ENCODE measurements around the gene HTT. TPM values are rescaled to one million over a fixed set of nuclear protein-coding genes. Genes with fewer than 3 reads are reported as not detected.

The HTT gene
- total RNA-seq, 2 experiments from 2014 or later: 54.2 to 56.5 TPM

DNA sequence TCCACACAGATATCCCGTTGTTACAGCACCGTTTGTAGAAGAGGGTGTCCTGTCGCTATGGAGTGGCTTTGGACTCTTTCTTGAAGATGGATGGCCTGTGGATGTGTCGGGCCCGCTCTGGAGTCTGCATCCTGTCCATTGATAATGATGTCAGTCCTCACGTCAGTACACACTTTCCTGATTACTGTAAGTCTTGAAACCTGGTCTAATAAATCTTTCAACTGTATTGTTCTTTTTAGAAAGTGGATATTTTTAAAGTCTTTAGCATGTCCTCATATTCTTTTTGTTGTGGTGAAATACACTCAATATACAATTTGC is 189.4 kb downstream of the HTT start:
- Mint-ChIP-seq H3K27me3 (no peaks in the 10 kb centered on the region), H3K27ac (no peak overlapping the region), H3K4me3 (no peak overlapping the region), H3K9me3 (no peaks in the 10 kb centered on the region), H3K36me3 (ENCODE audit: low read depth) (no peaks in the 10 kb centered on the region), H3K4me1 (ENCODE audit: low read depth) (no peaks in the 10 kb centered on the region)
- TF ChIP-seq, protein P1, sequence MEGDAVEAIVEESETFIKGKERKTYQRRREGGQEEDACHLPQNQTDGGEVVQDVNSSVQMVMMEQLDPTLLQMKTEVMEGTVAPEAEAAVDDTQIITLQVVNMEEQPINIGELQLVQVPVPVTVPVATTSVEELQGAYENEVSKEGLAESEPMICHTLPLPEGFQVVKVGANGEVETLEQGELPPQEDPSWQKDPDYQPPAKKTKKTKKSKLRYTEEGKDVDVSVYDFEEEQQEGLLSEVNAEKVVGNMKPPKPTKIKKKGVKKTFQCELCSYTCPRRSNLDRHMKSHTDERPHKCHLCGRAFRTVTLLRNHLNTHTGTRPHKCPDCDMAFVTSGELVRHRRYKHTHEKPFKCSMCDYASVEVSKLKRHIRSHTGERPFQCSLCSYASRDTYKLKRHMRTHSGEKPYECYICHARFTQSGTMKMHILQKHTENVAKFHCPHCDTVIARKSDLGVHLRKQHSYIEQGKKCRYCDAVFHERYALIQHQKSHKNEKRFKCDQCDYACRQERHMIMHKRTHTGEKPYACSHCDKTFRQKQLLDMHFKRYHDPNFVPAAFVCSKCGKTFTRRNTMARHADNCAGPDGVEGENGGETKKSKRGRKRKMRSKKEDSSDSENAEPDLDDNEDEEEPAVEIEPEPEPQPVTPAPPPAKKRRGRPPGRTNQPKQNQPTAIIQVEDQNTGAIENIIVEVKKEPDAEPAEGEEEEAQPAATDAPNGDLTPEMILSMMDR (IDR thresholded peaks at IDR 0.05): no peak
- POLR2A ChIA-PET: no interaction called here
- CTCF ChIA-PET: no interaction called here
- no peak for DNase-seq
- ATAC-seq: no peak
- intact Hi-C loops (cut with micrococcal nuclease): no loop called here

DNA sequence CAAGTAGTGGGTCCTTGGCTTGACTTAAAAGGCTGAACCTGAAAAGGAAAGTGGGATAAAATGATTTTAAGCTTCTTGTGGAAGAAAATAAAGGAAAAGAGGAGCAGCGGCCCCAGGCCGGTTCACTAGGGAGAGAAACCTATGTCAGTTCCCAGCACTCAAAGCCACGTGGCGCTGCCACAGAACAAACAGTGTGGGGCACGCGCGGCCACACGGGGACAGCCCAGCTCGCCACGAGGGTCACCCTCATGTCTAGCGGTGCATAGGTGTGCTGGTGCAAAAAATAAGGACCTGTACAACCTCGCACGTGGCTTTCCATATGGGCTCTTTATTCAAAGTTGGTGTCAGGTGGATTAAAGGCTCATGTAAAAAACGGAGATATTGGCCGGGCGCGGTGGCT is 191.6 kb downstream of the HTT start:
- H3K9me3 Mint-ChIP-seq: no peaks in the 10 kb centered on the region
- DNase-seq (no peak), ATAC-seq (no peak)
- H3K4me1 Mint-ChIP-seq (ENCODE audit: low read depth): no peaks in the 10 kb centered on the region
- CTCF ChIA-PET: no interaction called here
- TF ChIP-seq, protein P1 (IDR thresholded peaks at IDR 0.05): no peak
- H3K4me3 Mint-ChIP-seq: no peak overlapping the region
- H3K27me3 Mint-ChIP-seq: no peaks in the 10 kb centered on the region
- no peak overlapping the region for H3K27ac Mint-ChIP-seq
- intact Hi-C loops (cut with micrococcal nuclease): no loop called here
- no peaks in the 10 kb centered on the region for H3K36me3 Mint-ChIP-seq (ENCODE audit: low read depth)
- POLR2A ChIA-PET: no interaction called here

DNA sequence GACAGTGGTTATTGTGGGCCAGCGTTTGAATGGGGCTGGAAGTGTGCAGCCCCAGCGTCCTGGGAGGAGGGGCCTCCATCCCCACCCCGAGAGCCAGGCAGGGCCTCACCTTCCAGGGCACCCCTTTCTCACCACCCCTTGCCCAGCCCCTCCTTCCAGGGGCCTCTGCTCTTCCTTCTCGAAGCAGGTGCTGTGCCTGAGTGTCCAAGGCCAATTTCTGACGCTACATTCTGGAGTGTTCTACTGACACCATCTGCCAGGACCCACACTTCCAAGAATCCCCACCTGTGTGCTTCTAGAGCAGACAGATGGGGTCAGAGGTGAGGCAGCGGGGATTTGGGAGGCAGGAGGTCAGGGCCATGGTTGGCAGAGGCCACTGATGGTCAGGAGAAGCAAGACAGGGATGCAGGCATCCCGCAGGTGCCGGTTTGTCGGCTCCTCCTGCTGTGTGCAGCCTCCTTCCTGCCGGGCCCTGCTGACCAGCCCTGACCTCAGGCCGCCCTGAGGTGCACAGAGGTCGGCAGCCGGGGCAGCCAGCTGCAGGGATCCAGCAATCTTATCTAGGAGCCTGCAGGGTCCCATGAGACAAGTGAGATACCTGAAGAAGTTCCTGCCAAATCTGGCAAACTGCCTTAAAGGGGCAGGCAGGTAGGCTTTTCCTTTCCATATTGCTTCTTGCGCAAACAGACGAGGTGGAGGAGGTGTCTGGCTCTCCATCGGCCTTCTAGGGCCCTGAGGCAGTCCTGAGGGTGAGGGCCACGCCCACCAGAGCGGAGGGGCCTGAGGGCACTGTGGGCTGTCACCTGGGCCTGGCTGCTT is 193.3 kb downstream of the HTT start:
- intact Hi-C loops (cut with micrococcal nuclease): no loop called here
- TF ChIP-seq, protein P1 (IDR thresholded peaks at IDR 0.05): no peak
- ATAC-seq (no peak), DNase-seq (no peak)
- Mint-ChIP-seq H3K4me1 (ENCODE audit: low read depth) (no peaks in the 10 kb centered on the region), H3K27ac (no peak overlapping the region), H3K27me3 (no peaks in the 10 kb centered on the region), H3K9me3 (no peaks in the 10 kb centered on the region), H3K36me3 (ENCODE audit: low read depth) (no peaks in the 10 kb centered on the region), H3K4me3 (no peak overlapping the region)
- ChIA-PET CTCF (interaction anchor here (0.6 kb wide), 1 partner anchor 163 kb away, joined by 3 read pairs; no protein-coding TSS in a partner anchor), POLR2A (no interaction called here)

DNA sequence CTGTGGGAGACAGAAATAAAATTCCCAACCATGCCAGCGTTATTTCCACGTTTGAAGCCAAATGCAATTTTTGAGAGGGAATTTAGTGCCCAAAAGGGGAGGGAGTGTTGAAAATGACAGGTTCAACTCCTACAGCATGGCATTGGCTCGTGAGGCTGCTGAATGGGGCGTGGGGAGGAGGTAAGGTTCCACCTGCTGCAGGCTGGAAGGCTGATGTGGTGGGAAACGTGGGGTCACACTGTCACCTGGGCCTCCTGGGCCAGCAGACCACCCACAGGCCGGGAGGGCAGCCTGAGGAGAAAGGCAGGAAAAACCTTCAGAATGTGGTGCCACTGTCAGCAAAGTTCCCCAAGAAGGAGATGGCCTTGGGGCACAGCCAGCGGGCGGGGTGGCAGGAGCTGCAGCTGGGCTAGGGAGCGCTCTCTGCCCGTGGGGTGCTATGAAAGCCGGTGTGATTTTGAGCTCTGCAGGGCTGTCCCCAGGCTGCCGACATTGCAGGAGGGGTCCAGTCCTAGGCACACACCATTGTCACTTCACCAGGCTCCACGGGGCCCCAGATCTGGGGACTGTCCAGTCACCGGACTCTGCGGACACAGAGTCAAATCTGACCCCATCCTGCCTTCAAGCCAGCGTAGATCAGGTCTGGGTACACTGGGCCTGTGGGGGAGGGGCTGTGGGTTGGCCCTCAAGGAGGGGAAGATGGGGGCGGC is 194.1 kb downstream of the HTT start:
- no peaks in the 10 kb centered on the region for H3K27me3 Mint-ChIP-seq
- DNase-seq: no peak
- POLR2A ChIA-PET: no interaction called here
- TF ChIP-seq, protein P1 (IDR thresholded peaks at IDR 0.05): no peak
- no peak overlapping the region for H3K4me3 Mint-ChIP-seq
- no peak overlapping the region for H3K27ac Mint-ChIP-seq
- intact Hi-C loops (cut with micrococcal nuclease): no loop called here
- H3K4me1 Mint-ChIP-seq (ENCODE audit: low read depth): peaks cover 1% of the 10 kb centered on the region
- no peaks in the 10 kb centered on the region for H3K36me3 Mint-ChIP-seq (ENCODE audit: low read depth)
- no peak for ATAC-seq
- CTCF ChIA-PET: no interaction called here
- peaks cover 2% of the 10 kb centered on the region for H3K9me3 Mint-ChIP-seq
